HepG2 (cell line): ENCODE data around the gene VDAC2. TPM values are rescaled to one million over a fixed set of nuclear protein-coding genes. Genes with fewer than 3 reads are reported as not detected.

Experiments
- PAWR ChIP-seq: sonication (generic); formaldehyde crosslinking; IDR thresholded peaks from 2 replicates; pipeline ENCODE4 v1.4.0; 2020; ENCODE audit warnings: missing genetic modification reagents, mild to moderate bottlenecking, borderline replicate concordance
- RAD51 ChIP-seq: fragments of 450-650 bp; IDR thresholded peaks from 2 replicates; pipeline ENCODE4 v1.6.1; 2016; ENCODE audit warnings: borderline replicate concordance
- ZFP41 ChIP-seq: sonication (generic); formaldehyde crosslinking; IDR thresholded peaks from 2 replicates; pipeline ENCODE4 v1.4.0; 2020; ENCODE audit warnings: mild to moderate bottlenecking, missing genetic modification reagents, borderline replicate concordance
- polyA plus RNA-seq, 8 experiments: library from polyadenylated mRNA; depleted of rRNA in 3 of 8; stranded (reverse) in 7 of 8; unstranded in 1 of 8; fragments of >200 nt; fragmentation: Illumina TruSeq in 4 of 8; extraction: Trizol in 4 of 8; gene quantifications; 2 replicates each; pipeline versions ENCODE4 v1.2.1 to v1.2.3, GENCODE V29; 2011 to 2016; ENCODE audit warnings: low read depth in 4 of 8, missing spikeins in 1 of 8, mixed read lengths in 1 of 8; ENCODE audit not compliant: insufficient read depth in 1 of 8
- total RNA-seq, 5 experiments: library from RNA; depleted of rRNA; stranded (reverse); fragments of >200 nt; fragmentation: Illumina TruSeq; extraction: Trizol; gene quantifications; 2 replicates each; pipeline ENCODE4 v1.2.3, GENCODE V29; 2016; ENCODE audit warnings: low read depth in 1 of 5
- TF ChIP-seq, protein P1 (sequence below): IDR thresholded peaks from 2 replicates; pipeline ENCODE4 v1.4.0; 2020; ENCODE audit warnings: mild to moderate bottlenecking, missing genetic modification reagents
- TF ChIP-seq, protein P2 (sequence below): IDR thresholded peaks from 2 replicates; pipeline ENCODE4 v1.6.1; 2016; ENCODE audit warnings: mild to moderate bottlenecking
- TF ChIP-seq, protein P3 (sequence below): sonication (generic); formaldehyde crosslinking; IDR thresholded peaks from 2 replicates; pipeline ENCODE4 v1.5.0; 2020; ENCODE audit warnings: mild to moderate bottlenecking, missing genetic modification reagents, borderline replicate concordance
- TF ChIP-seq, protein P4 (sequence below): sonication (generic); formaldehyde crosslinking; IDR thresholded peaks from 2 replicates; pipeline ENCODE4 v1.8.0; 2022; ENCODE audit warnings: missing genetic modification reagents, mild to moderate bottlenecking, borderline replicate concordance
- TF ChIP-seq, protein P5 (sequence below): sonication (generic); formaldehyde crosslinking; IDR thresholded peaks from 2 replicates; pipeline ENCODE4 v1.4.0; 2020; ENCODE audit warnings: low read depth, mild to moderate bottlenecking, missing genetic modification reagents
- TF ChIP-seq, protein P6 (sequence below): sonication (generic); formaldehyde crosslinking; IDR thresholded peaks from 2 replicates; pipeline ENCODE4 v1.4.0; 2020; ENCODE audit warnings: missing genetic modification reagents, borderline replicate concordance

The VDAC2 gene
- total and polyA plus RNA-seq, 2 of the 13 experiments (the other 11 are each of a cell fraction or from before 2014, with no cell fraction given), result 67.9 to 222 TPM

DNA sequence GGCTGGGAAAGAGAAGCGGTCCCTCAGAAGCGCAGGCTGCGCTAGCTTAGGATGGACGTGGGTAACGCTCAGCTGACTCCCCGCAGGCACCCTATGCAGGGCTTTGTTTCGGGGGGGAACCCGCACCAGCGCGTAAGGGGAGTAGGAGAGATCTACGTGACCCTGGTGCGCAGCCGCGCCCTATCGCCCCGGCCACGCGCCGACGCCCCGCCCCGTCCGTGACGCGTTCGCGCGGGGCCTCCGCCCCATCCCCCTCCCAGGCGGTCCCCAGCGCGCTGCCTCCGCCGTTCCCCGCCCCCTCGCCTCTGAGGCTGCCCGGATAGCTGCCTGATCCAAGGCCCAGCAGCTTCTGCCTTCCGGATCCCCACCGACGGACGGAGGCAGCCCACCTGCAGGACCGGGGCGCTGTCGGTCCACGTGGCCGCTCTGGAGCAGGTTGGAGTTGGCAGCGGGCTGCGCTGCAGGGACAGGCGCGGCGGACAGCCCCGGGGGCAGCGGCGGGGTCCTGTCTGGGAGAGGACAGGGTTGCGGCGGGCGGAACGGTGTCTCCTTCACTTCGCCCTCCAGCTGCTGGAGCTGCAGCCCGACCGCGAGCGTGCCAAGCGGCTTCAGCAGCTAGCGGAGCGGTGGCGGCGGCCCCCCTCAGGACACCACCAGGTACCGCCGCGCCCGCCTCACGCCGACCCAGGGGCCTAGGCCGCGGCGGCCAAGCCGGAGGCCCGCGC lies at the start of gene VDAC2 (continued):
- TF ChIP-seq, protein P1, sequence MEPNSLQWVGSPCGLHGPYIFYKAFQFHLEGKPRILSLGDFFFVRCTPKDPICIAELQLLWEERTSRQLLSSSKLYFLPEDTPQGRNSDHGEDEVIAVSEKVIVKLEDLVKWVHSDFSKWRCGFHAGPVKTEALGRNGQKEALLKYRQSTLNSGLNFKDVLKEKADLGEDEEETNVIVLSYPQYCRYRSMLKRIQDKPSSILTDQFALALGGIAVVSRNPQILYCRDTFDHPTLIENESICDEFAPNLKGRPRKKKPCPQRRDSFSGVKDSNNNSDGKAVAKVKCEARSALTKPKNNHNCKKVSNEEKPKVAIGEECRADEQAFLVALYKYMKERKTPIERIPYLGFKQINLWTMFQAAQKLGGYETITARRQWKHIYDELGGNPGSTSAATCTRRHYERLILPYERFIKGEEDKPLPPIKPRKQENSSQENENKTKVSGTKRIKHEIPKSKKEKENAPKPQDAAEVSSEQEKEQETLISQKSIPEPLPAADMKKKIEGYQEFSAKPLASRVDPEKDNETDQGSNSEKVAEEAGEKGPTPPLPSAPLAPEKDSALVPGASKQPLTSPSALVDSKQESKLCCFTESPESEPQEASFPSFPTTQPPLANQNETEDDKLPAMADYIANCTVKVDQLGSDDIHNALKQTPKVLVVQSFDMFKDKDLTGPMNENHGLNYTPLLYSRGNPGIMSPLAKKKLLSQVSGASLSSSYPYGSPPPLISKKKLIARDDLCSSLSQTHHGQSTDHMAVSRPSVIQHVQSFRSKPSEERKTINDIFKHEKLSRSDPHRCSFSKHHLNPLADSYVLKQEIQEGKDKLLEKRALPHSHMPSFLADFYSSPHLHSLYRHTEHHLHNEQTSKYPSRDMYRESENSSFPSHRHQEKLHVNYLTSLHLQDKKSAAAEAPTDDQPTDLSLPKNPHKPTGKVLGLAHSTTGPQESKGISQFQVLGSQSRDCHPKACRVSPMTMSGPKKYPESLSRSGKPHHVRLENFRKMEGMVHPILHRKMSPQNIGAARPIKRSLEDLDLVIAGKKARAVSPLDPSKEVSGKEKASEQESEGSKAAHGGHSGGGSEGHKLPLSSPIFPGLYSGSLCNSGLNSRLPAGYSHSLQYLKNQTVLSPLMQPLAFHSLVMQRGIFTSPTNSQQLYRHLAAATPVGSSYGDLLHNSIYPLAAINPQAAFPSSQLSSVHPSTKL (CRISPR knock-in tag), result peak; percentile 42
- TF ChIP-seq, protein P2, sequence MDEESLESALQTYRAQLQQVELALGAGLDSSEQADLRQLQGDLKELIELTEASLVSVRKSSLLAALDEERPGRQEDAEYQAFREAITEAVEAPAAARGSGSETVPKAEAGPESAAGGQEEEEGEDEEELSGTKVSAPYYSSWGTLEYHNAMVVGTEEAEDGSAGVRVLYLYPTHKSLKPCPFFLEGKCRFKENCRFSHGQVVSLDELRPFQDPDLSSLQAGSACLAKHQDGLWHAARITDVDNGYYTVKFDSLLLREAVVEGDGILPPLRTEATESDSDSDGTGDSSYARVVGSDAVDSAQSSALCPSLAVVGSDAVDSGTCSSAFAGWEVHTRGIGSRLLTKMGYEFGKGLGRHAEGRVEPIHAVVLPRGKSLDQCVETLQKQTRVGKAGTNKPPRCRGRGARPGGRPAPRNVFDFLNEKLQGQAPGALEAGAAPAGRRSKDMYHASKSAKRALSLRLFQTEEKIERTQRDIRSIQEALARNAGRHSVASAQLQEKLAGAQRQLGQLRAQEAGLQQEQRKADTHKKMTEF, result peak; percentile 72
- no peak for TF ChIP-seq PAWR (CRISPR knock-in tag)
- TF ChIP-seq RAD51, result no peak
- no peak for TF ChIP-seq ZFP41 (CRISPR knock-in tag)
- TF ChIP-seq, protein P3, sequence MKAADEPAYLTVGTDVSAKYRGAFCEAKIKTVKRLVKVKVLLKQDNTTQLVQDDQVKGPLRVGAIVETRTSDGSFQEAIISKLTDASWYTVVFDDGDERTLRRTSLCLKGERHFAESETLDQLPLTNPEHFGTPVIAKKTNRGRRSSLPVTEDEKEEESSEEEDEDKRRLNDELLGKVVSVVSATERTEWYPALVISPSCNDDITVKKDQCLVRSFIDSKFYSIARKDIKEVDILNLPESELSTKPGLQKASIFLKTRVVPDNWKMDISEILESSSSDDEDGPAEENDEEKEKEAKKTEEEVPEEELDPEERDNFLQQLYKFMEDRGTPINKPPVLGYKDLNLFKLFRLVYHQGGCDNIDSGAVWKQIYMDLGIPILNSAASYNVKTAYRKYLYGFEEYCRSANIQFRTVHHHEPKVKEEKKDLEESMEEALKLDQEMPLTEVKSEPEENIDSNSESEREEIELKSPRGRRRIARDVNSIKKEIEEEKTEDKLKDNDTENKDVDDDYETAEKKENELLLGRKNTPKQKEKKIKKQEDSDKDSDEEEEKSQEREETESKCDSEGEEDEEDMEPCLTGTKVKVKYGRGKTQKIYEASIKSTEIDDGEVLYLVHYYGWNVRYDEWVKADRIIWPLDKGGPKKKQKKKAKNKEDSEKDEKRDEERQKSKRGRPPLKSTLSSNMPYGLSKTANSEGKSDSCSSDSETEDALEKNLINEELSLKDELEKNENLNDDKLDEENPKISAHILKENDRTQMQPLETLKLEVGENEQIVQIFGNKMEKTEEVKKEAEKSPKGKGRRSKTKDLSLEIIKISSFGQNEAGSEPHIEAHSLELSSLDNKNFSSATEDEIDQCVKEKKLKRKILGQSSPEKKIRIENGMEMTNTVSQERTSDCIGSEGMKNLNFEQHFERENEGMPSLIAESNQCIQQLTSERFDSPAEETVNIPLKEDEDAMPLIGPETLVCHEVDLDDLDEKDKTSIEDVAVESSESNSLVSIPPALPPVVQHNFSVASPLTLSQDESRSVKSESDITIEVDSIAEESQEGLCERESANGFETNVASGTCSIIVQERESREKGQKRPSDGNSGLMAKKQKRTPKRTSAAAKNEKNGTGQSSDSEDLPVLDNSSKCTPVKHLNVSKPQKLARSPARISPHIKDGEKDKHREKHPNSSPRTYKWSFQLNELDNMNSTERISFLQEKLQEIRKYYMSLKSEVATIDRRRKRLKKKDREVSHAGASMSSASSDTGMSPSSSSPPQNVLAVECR (CRISPR knock-in tag), result peak; percentile 95; the same call in 1 of the 2 replicates
- TF ChIP-seq, protein P4, sequence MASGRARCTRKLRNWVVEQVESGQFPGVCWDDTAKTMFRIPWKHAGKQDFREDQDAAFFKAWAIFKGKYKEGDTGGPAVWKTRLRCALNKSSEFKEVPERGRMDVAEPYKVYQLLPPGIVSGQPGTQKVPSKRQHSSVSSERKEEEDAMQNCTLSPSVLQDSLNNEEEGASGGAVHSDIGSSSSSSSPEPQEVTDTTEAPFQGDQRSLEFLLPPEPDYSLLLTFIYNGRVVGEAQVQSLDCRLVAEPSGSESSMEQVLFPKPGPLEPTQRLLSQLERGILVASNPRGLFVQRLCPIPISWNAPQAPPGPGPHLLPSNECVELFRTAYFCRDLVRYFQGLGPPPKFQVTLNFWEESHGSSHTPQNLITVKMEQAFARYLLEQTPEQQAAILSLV, result peak; percentile 96
- TF ChIP-seq, protein P5, sequence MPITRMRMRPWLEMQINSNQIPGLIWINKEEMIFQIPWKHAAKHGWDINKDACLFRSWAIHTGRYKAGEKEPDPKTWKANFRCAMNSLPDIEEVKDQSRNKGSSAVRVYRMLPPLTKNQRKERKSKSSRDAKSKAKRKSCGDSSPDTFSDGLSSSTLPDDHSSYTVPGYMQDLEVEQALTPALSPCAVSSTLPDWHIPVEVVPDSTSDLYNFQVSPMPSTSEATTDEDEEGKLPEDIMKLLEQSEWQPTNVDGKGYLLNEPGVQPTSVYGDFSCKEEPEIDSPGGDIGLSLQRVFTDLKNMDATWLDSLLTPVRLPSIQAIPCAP (CRISPR knock-in tag), result no peak
- TF ChIP-seq, protein P6, sequence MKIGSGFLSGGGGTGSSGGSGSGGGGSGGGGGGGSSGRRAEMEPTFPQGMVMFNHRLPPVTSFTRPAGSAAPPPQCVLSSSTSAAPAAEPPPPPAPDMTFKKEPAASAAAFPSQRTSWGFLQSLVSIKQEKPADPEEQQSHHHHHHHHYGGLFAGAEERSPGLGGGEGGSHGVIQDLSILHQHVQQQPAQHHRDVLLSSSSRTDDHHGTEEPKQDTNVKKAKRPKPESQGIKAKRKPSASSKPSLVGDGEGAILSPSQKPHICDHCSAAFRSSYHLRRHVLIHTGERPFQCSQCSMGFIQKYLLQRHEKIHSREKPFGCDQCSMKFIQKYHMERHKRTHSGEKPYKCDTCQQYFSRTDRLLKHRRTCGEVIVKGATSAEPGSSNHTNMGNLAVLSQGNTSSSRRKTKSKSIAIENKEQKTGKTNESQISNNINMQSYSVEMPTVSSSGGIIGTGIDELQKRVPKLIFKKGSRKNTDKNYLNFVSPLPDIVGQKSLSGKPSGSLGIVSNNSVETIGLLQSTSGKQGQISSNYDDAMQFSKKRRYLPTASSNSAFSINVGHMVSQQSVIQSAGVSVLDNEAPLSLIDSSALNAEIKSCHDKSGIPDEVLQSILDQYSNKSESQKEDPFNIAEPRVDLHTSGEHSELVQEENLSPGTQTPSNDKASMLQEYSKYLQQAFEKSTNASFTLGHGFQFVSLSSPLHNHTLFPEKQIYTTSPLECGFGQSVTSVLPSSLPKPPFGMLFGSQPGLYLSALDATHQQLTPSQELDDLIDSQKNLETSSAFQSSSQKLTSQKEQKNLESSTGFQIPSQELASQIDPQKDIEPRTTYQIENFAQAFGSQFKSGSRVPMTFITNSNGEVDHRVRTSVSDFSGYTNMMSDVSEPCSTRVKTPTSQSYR (CRISPR knock-in tag), result peak; percentile 97
